Activated CD8-positive, alpha-beta T cell treated with anti-CD3 and anti-CD28 coated beads, Interleukin-2, amount 10 ng/mL, durations not matched to agents 7 days and 5 days (primary cell): Measurements from ENCODE around the gene TMEM45B. TPM values are rescaled to one million over a fixed set of nuclear protein-coding genes. Genes with fewer than 3 reads are reported as not detected.

Source experiments
- ATAC-seq: fragments of 150-1000 bp; cut with Tn5 transposase; one replicate; pipeline ENCODE4 v1.10.0; 2021; ENCODE audit warnings: moderate library complexity
- CTCF ChIA-PET: fragments of 350-600 bp; sonication (Branson Sonifier 250); formaldehyde crosslinking; loops from one replicate; lab custom pipeline; 2021; ENCODE audit warnings: antibody characterized with exemption; lab: Charles Lee
- POLR2A ChIA-PET: fragments of 350-600 bp; sonication (Branson Sonifier 250); formaldehyde crosslinking; loops from one replicate; lab custom pipeline; 2021; ENCODE audit warnings: antibody characterized with exemption; lab: Charles Lee
- DNase-seq: peaks from one replicate; pipeline ENCODE4 v3.0.0-alpha.2; 2020
- H3K27ac Mint-ChIP-seq: one replicate; pipeline ENCODE4 v1.8.0; 2021; ENCODE audit warnings: mild to moderate bottlenecking, mixed read lengths
- H3K27me3 Mint-ChIP-seq: one replicate; pipeline ENCODE4 v1.8.0; 2021; ENCODE audit warnings: low read depth, mixed read lengths
- H3K36me3 Mint-ChIP-seq: one replicate; pipeline ENCODE4 v1.8.0; 2021; ENCODE audit warnings: low read depth, mixed read lengths
- H3K4me1 Mint-ChIP-seq: one replicate; pipeline ENCODE4 v1.8.0; 2021; ENCODE audit warnings: low read depth, mixed read lengths
- H3K4me3 Mint-ChIP-seq: one replicate; pipeline ENCODE4 v1.8.0; 2021; ENCODE audit warnings: mild to moderate bottlenecking, mixed read lengths
- H3K9me3 Mint-ChIP-seq: one replicate; pipeline ENCODE4 v1.8.0; 2022; ENCODE audit warnings: mixed read lengths; ENCODE audit not compliant: insufficient read depth
- total RNA-seq, 2 experiments: library from RNA; stranded (reverse); gene quantifications; one replicate each; pipeline ENCODE4 v1.2.3, GENCODE V29; 2021

TMEM45B gene
- total RNA-seq, 2 experiments from 2014 or later = not detected

DNA sequence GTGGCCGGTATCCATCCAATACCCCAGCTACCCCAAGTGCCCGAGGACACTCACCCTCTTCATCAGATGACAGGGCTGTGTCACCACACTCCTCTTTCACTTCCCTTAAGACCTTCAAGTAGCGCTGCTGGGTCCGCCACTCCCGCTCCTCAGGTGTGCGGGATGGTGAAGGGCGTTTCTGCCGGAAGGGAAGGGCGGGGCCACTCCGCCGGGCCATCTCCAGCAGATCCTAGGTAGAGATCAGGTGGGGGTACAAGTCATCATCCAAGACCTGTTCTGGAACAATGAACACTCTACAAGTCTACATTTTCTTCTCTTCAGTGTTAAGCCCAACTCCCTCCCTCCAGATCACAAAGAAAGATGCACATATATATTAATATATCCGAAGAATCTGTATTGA, 69.7 kb downstream of the TMEM45B start:
- DNase-seq (no peak), ATAC-seq (no peak)
- CTCF ChIA-PET = interaction anchor here (1.7 kb wide), 1 partner anchor 247 kb away, joined by 4 read pairs; no protein-coding TSS in a partner anchor
- Mint-ChIP-seq H3K9me3 (no peaks in the 10 kb centered on the region), H3K36me3 (peaks cover 79% of the 10 kb centered on the region), H3K27ac (no peak overlapping the region), H3K4me3 (no peak overlapping the region), H3K27me3 (no peaks in the 10 kb centered on the region), H3K4me1 (peaks cover 26% of the 10 kb centered on the region)
- POLR2A ChIA-PET = no interaction called here

DNA sequence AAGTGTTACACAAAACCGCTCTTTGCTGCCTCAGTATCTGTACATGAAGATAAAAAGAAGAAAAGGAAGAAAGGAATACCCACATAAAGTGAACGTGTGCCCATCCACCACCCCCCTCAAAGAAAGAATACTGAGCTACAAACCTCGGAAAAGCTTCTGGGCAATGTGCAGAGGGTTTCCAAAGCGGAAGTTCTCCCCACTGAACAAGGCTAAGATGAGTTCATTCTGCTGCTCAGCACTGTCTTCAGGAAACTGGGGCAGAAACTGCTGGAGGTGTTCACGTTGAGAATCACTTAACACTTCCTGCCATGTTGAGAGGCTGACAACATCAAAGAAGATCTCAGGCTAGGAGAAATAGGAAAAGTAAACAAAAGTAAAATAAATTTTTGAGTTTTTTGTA, 72.8 kb downstream of the TMEM45B start:
- ChIA-PET CTCF (interaction anchor here (0.7 to 2.4 kb wide), 6 partner anchors 9 to 286 kb away, joined by 3 to 14 read pairs (median 3); no protein-coding TSS in a partner anchor), POLR2A (interaction anchor here (0.7 kb wide), 1 partner anchor 10 kb away, joined by 4 read pairs; no protein-coding TSS in a partner anchor)
- ATAC-seq (peak; percentile 96), DNase-seq (peak; percentile 63)
- Mint-ChIP-seq H3K4me3 (peak overlapping the region; percentile 39), H3K27me3 (no peaks in the 10 kb centered on the region), H3K27ac (peak overlapping the region; percentile 90), H3K4me1 (peaks cover 35% of the 10 kb centered on the region), H3K9me3 (no peaks in the 10 kb centered on the region), H3K36me3 (peaks cover 74% of the 10 kb centered on the region)

DNA sequence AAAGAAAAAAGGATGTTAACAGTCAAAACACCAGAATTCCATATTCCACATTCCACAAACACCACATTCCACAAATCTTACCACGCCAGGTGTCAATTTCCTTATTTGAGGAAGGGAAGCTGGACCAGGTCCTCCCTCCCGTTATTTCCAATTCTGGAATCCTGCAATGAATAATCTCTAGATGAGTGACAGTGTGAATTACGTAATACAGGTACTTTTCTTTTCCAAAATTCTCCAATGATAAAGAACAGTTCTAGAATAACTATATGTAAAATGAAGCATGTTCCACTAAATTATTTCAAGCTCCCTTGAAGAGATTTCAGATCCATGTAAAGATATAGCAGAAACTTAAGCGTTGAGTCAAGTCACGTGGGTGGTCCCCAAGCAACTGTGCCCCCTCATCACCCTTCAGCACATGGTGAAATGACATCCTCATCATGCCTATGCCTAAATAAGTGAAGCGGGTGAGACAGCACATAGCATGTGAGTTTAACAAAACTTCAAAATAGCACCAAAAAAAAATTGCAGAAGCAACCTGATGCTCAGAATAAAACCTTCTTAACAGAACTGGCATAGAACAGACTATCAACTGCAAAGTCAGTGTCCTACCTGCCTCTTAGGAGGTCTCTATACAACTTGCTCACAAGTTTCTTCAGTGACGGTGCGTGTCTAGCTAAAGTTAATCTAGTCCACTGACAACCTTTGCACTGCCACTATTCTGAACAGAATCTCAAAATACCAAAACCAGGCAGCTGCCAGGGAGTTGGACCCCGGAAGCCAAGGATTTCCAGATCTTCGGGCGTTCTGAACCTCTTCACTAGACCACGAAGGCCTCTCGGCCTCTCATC, 78.9 kb downstream of the TMEM45B start:
- peak overlapping the region; percentile 90 for H3K4me3 Mint-ChIP-seq
- peaks cover 7% of the 10 kb centered on the region for H3K27me3 Mint-ChIP-seq
- H3K27ac Mint-ChIP-seq = peak overlapping the region; percentile 83
- H3K9me3 Mint-ChIP-seq = no peaks in the 10 kb centered on the region
- CTCF ChIA-PET = interaction anchor here (1.2 to 2.3 kb wide), 3 partner anchors 13 to 237 kb away, joined by 3 to 13 read pairs (median 8); no protein-coding TSS in a partner anchor
- H3K36me3 Mint-ChIP-seq = peaks cover 34% of the 10 kb centered on the region
- DNase-seq (peak; percentile 30), ATAC-seq (peak; percentile 12)
- POLR2A ChIA-PET = interaction anchor here (1.1 kb wide), 1 partner anchor 109 kb away, joined by 5 read pairs; the partner anchor contains the start of gene PRDM10
- peaks cover 33% of the 10 kb centered on the region for H3K4me1 Mint-ChIP-seq

DNA sequence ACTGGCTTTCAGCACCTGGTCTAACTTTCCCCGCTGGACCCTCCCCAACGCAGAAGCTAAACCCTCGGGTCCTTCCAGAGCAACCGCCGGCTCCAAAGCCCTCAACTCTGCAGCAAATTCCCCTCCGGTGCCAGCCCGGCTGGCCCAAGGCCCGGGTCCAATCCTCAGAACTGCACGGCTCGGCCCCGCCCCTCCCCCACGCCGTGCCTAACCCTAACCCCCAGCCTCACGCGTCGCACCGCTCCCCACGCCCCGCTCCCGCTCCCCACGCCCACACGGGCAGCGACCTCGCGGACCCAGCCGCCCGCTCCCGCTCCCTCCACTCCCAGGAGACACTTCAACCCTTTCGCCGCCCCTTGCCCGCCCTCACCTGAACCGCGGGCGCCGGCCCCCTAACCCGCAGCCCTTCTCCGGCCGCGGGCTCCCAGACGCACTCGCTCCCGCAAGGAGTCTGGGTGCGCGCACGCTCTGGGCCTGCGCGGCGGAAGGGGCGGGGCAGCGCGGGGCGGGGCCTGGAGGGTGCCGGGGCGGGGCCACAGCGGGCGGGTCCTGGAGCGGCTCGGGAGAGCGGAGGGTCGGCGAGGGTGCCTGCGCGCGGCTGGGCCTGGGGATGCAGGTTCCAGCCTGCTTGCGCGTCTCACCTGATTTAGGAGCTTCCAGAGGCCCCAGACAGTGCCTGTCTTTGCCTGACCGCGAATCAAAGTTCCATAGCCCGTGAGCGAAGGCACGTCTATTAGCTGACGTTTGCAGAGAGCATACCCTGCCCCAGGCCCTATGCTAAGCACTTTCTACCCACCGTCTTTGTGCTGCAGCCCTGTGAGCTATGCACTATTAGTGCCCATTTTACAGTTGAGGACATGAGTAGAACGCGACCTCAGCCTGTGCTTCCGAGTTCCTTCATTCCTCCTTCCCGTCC, 79.7 kb downstream of the TMEM45B start, which contains the start of gene NFRKB:
Gene NFRKB, minus strand, starts transcription at position 453 of the 916 bp plus-strand sequence. CDS start 2,729 bp downstream, outside the sequence.
- ATAC-seq (peak; percentile 97), DNase-seq (peak; percentile 88)
- Mint-ChIP-seq H3K4me1 (peaks cover 28% of the 10 kb centered on the region), H3K27ac (peak within 1 kb of the TSS; percentile 83), H3K27me3 (peaks cover 7% of the 10 kb centered on the region), H3K9me3 (no peaks in the 10 kb centered on the region), H3K4me3 (peak within 1 kb of the TSS; percentile 90), H3K36me3 (peaks cover 28% of the 10 kb centered on the region)
- ChIA-PET POLR2A (interaction anchor here (0.7 to 1.1 kb wide), 2 partner anchors 81 to 108 kb away, joined by 3 to 5 read pairs; partner anchors contain the start of gene PRDM10), CTCF (interaction anchor here (1.2 to 2.3 kb wide), 3 partner anchors 14 to 237 kb away, joined by 3 to 13 read pairs (median 8); no protein-coding TSS in a partner anchor)

DNA sequence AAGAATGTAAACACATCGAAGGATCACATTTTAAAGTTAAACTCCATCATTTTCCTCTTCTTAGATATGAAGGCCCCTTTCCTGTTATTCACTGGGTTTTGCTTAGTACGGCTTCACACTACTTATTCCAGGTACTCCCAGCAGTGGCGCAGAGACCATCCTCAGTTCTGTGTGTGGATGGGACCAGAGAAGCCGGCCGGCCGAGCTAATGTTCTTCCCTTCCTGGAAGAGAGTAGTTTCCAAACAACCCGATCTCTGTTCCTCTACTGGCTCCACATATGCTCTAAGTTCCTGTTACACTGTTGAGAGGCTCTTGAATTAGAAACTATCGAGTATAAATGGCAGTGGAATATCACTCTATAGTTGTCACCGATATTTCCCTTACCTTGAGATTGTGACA, 80.4 kb downstream of the TMEM45B start:
- CTCF ChIA-PET = interaction anchor here (1.6 to 2.3 kb wide), 2 partner anchors 14 to 236 kb away, joined by 8 to 13 read pairs; no protein-coding TSS in a partner anchor
- H3K4me3 Mint-ChIP-seq = peak overlapping the region; percentile 90
- no peaks in the 10 kb centered on the region for H3K9me3 Mint-ChIP-seq
- peaks cover 7% of the 10 kb centered on the region for H3K27me3 Mint-ChIP-seq
- POLR2A ChIA-PET = interaction anchor here (0.7 kb wide), 1 partner anchor 82 kb away, joined by 3 read pairs; no protein-coding TSS in a partner anchor
- peaks cover 28% of the 10 kb centered on the region for H3K4me1 Mint-ChIP-seq
- ATAC-seq (no peak), DNase-seq (no peak)
- H3K27ac Mint-ChIP-seq = peak overlapping the region; percentile 61
- peaks cover 28% of the 10 kb centered on the region for H3K36me3 Mint-ChIP-seq

DNA sequence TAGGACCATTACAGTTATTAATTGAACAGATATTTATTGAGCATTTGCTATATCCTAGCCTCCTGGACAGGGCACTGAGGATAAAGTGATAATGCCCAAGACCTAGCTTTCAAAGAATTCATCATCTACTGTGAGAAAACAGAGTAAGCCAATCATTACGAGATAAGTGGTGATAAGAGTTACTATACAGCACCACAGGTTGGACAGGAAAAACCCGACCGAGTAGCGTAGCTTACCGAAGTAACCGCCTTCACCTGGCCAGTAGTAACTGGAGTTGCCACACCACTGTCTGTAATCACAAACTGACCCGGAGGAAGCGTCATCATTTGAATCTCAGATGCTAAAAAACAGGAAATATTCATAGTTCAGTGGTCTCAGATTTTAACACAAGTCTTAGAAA, 89.8 kb downstream of the TMEM45B start:
- H3K36me3 Mint-ChIP-seq = peaks cover 22% of the 10 kb centered on the region
- ATAC-seq = no peak
- no peak for DNase-seq
- no peaks in the 10 kb centered on the region for H3K9me3 Mint-ChIP-seq
- no peak overlapping the region for H3K27ac Mint-ChIP-seq
- ChIA-PET CTCF (interaction anchor here (0.7 to 1.0 kb wide), 2 partner anchors 120 to 241 kb away, joined by 3 read pairs; no protein-coding TSS in a partner anchor), POLR2A (interaction anchor here (0.6 kb wide), 1 partner anchor 289 kb away, joined by 3 read pairs; no protein-coding TSS in a partner anchor)
- H3K4me3 Mint-ChIP-seq = no peak overlapping the region
- no peaks in the 10 kb centered on the region for H3K27me3 Mint-ChIP-seq
- H3K4me1 Mint-ChIP-seq = no peaks in the 10 kb centered on the region

Other genes with a start within 250 kb of the TMEM45B start
- 10 to 100 TPM; 32.5 to 35.5 TPM for gene NFRKB, start 79.7 kb downstream of the TMEM45B start, total RNA-seq
- gene PRDM10, start 187.0 kb downstream of the TMEM45B start, total RNA-seq = 10 to 100 TPM; 14.3 to 15.9 TPM